NCI-H1436 (cell line): ENCODE data around the gene STK4.
"Not testable (repeated sequence)": the region's sequence is repeated elsewhere in the genome, so short reads cannot be mapped to it uniquely, and the experiment has no call there.

Experiments used
- DNase-seq: peaks from one replicate; lab custom pipeline; 2025; lab: John Stamatoyannopoulos, UW

STK4 gene

GRCh38 chr20:44988631-44989171 lies 22.4 kb downstream of the STK4 start:
- no peak for DNase-seq

GRCh38 chr20:44990425-44990824 lies 24.1 kb downstream of the STK4 start:
- DNase-seq, result no peak

- no peak for DNase-seq
Observed at GRCh38 chr20:44990957-44991356, 24.6 kb downstream of the STK4 start.

GRCh38 chr20:44993343-44993742 lies 27.0 kb downstream of the STK4 start:
- DNase-seq, result no peak

GRCh38 chr20:44997171-44997570 lies 30.9 kb downstream of the STK4 start:
- no peak for DNase-seq

- DNase-seq, result no peak
Observed at GRCh38 chr20:44997668-44998067, 31.4 kb downstream of the STK4 start.

- no peak for DNase-seq
Observed at GRCh38 chr20:45008521-45009049, 42.3 kb downstream of the STK4 start.

- DNase-seq, result no peak
Observed at GRCh38 chr20:45010399-45010828, 44.1 kb downstream of the STK4 start.

GRCh38 chr20:45011108-45011526 lies 44.8 kb downstream of the STK4 start:
- peak; percentile 25 for DNase-seq

GRCh38 chr20:45012682-45013302 lies 46.5 kb downstream of the STK4 start:
- no peak for DNase-seq

GRCh38 chr20:45014131-45014530 lies 47.8 kb downstream of the STK4 start:
- not testable (repeated sequence) for DNase-seq

- no peak for DNase-seq
Observed at GRCh38 chr20:45014671-45015415, 48.5 kb downstream of the STK4 start.

- no peak for DNase-seq
Observed at GRCh38 chr20:45016089-45016671, 49.9 kb downstream of the STK4 start.

- DNase-seq, result no peak
Observed at GRCh38 chr20:45017281-45017680, 51.0 kb downstream of the STK4 start.

- no peak for DNase-seq
Observed at GRCh38 chr20:45017857-45018256, 51.5 kb downstream of the STK4 start.

- DNase-seq, result no peak
Observed at GRCh38 chr20:45019027-45019761, 52.9 kb downstream of the STK4 start.

- no peak for DNase-seq
Observed at GRCh38 chr20:45019762-45020123, 53.4 kb downstream of the STK4 start.

GRCh38 chr20:45020236-45020886 lies 54.0 kb downstream of the STK4 start:
- no peak for DNase-seq

GRCh38 chr20:45021631-45022030 lies 55.3 kb downstream of the STK4 start:
- DNase-seq, result no peak

GRCh38 chr20:45023140-45023539 lies 56.8 kb downstream of the STK4 start:
- not testable (repeated sequence) for DNase-seq

- no peak for DNase-seq
Observed at GRCh38 chr20:45028424-45029136, 62.3 kb downstream of the STK4 start.
